HepG2 (cell line): ENCODE results near the gene AARS1. TPM values are rescaled to one million over a fixed set of nuclear protein-coding genes. Genes with fewer than 3 reads are reported as not detected.

Source experiments
- EHMT2 ChIP-seq: fragments of 200-600 bp; sonication (generic); IDR thresholded peaks from 2 replicates; pipeline ENCODE4 v1.7.0; 2017; ENCODE audit warnings: antibody characterized with exemption, low read depth, low read length, borderline replicate concordance
- MEF2D ChIP-seq: sonication (generic); formaldehyde crosslinking; IDR thresholded peaks from 2 replicates; pipeline ENCODE4 v1.5.1; 2020; ENCODE audit warnings: mild to moderate bottlenecking, missing genetic modification reagents
- SP140L ChIP-seq: sonication (generic); formaldehyde crosslinking; IDR thresholded peaks from 2 replicates; pipeline ENCODE4 v1.4.0; 2020; ENCODE audit warnings: missing genetic modification reagents, borderline replicate concordance
- ZNF33B ChIP-seq: sonication (generic); formaldehyde crosslinking; IDR thresholded peaks from 2 replicates; pipeline ENCODE4 v1.5.1; 2020; ENCODE audit warnings: mild to moderate bottlenecking, missing genetic modification reagents
- ZNF570 ChIP-seq: sonication (generic); formaldehyde crosslinking; IDR thresholded peaks from 2 replicates; pipeline ENCODE4 v1.4.0; 2020; ENCODE audit warnings: mild to moderate bottlenecking, missing genetic modification reagents, borderline replicate concordance
- ZNF574 ChIP-seq: sonication (generic); formaldehyde crosslinking; IDR thresholded peaks from 2 replicates; pipeline ENCODE4 v1.4.0; 2020; ENCODE audit warnings: missing genetic modification reagents
- ZNF883 ChIP-seq: sonication (generic); formaldehyde crosslinking; IDR thresholded peaks from 2 replicates; pipeline ENCODE4 v1.5.1; 2020; ENCODE audit warnings: mild to moderate bottlenecking, missing genetic modification reagents; ENCODE audit errors: not compliant biosample characterization
- polyA plus RNA-seq, 8 experiments: library from polyadenylated mRNA; depleted of rRNA in 3 of 8; stranded (reverse) in 7 of 8; unstranded in 1 of 8; fragments of >200 nt; fragmentation: Illumina TruSeq in 4 of 8; extraction: Trizol in 4 of 8; gene quantifications; 2 replicates each; pipeline versions ENCODE4 v1.2.1 to v1.2.3, GENCODE V29; 2011 to 2016; ENCODE audit warnings: low read depth in 4 of 8, missing spikeins in 1 of 8, mixed read lengths in 1 of 8; ENCODE audit not compliant: insufficient read depth in 1 of 8
- total RNA-seq, 5 experiments: library from RNA; depleted of rRNA; stranded (reverse); fragments of >200 nt; fragmentation: Illumina TruSeq; extraction: Trizol; gene quantifications; 2 replicates each; pipeline ENCODE4 v1.2.3, GENCODE V29; 2016; ENCODE audit warnings: low read depth in 1 of 5
- TF ChIP-seq, protein P1 (sequence below): fragments of 450-650 bp; IDR thresholded peaks from 2 replicates; pipeline ENCODE4 v1.6.1; 2016
- TF ChIP-seq, protein P2 (sequence below): sonication (generic); formaldehyde crosslinking; IDR thresholded peaks from 2 replicates; pipeline ENCODE4 v1.5.1; 2020; ENCODE audit warnings: missing genetic modification reagents, mild to moderate bottlenecking, borderline replicate concordance

The AARS1 gene
- total and polyA plus RNA-seq, 2 of the 13 experiments (the other 11 are each of a cell fraction or from before 2014, with no cell fraction given), result 107 to 132 TPM

GRCh38 chr16:70253291-70254106, 35.8 kb downstream of the AARS1 start (continued):
- TF ChIP-seq ZNF574 (peak; percentile 47; the same call in 1 of the 2 replicates), ZNF33B (CRISPR knock-in tag) (no peak), MEF2D (CRISPR knock-in tag) (0 out of 2 replicates have a peak, but pooled peaks have one; percentile 24), ZNF883 (CRISPR knock-in tag) (no peak), SP140L (CRISPR knock-in tag) (no peak), EHMT2 (no peak), ZNF570 (CRISPR knock-in tag) (no peak)
- TF ChIP-seq, protein P1, sequence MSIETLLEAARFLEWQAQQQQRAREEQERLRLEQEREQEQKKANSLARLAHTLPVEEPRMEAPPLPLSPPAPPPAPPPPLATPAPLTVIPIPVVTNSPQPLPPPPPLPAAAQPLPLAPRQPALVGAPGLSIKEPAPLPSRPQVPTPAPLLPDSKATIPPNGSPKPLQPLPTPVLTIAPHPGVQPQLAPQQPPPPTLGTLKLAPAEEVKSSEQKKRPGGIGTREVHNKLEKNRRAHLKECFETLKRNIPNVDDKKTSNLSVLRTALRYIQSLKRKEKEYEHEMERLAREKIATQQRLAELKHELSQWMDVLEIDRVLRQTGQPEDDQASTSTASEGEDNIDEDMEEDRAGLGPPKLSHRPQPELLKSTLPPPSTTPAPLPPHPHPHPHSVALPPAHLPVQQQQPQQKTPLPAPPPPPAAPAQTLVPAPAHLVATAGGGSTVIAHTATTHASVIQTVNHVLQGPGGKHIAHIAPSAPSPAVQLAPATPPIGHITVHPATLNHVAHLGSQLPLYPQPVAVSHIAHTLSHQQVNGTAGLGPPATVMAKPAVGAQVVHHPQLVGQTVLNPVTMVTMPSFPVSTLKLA, result no peak
- TF ChIP-seq, protein P2, sequence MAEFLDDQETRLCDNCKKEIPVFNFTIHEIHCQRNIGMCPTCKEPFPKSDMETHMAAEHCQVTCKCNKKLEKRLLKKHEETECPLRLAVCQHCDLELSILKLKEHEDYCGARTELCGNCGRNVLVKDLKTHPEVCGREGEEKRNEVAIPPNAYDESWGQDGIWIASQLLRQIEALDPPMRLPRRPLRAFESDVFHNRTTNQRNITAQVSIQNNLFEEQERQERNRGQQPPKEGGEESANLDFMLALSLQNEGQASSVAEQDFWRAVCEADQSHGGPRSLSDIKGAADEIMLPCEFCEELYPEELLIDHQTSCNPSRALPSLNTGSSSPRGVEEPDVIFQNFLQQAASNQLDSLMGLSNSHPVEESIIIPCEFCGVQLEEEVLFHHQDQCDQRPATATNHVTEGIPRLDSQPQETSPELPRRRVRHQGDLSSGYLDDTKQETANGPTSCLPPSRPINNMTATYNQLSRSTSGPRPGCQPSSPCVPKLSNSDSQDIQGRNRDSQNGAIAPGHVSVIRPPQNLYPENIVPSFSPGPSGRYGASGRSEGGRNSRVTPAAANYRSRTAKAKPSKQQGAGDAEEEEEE, result no peak
